ENCODE data around the gene LSM3. TPM values are rescaled to one million over a fixed set of nuclear protein-coding genes. Genes with fewer than 3 reads are reported as not detected.

The LSM3 gene
- total and polyA plus RNA-seq, 9 of the 15 experiments (the other 6 are each of a cell fraction or from before 2014, with no cell fraction given), result 33.8 to 203 (median 61.2) TPM

DNA sequence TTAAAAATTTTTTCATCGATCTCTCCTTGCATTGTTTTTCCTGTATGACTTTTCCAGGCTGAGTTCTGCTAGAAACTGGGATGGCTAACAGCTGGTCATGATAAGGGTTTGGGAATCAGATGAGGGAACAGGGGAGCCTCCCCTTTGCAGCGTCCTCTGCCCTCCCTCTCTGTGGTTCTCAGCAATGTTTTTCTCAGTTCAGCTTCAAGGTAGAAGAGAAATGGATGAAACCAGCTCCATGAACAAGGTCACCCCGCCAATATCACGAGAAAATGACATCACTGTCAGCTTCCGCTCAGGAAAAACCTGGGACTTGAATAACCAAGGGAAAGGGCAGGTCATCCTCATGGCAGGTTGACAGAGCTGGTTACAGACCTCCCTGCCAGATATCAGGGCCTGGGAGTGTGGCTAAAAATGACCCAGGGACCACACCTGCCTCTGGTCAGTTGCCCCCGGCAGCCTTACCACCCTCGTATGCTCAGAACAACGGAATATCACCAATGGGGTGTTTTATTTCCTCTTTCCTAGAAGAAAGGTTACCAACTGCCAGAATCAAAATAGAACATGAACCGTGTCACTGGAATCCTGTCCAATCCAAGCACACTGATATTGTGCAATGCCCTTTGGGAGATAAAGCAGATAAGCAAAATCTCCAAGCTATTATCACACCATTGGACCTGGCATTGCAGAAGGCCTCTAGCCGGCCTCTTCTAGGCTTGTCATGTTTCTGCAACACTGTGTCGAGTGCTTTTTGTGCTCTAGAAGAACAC is 26.1 kb downstream of the LSM3 start (continued):
- TF ChIP-seq NR2C2 (CRISPR knock-in tag; IDR thresholded peaks at IDR 0.05) (no peak), NR2C2 (tag; IDR thresholded peaks at IDR 0.05) (peak; percentile 87), CTBP1 (IDR thresholded peaks at IDR 0.05; ENCODE audit: borderline replicate concordance) (peak; percentile 80), ETV6 (IDR thresholded peaks at IDR 0.05; ENCODE audit: borderline replicate concordance in 1 of 2, low read depth in 2 of 2, low read length in 1 of 2) (peak in 1 of 2 experiments; percentile 46; a peak in 2 of 4 replicates), ETV6 (CRISPR knock-in tag; IDR thresholded peaks at IDR 0.05; ENCODE audit: borderline replicate concordance) (no peak), SLC30A9 (CRISPR knock-in tag; IDR thresholded peaks at IDR 0.05) (no peak), E2F1 (CRISPR knock-in tag; IDR thresholded peaks at IDR 0.05) (no peak), TSHZ1 (CRISPR knock-in tag; IDR thresholded peaks at IDR 0.05) (peak; percentile 62; the same call in 1 of the 2 replicates), ZMIZ1 (IDR thresholded peaks at IDR 0.05; ENCODE audit: low read depth in 2 of 2, low read length in 2 of 2) (no peak), SOX6 (IDR thresholded peaks at IDR 0.05) (peak; percentile 90)
- TF ChIP-seq, protein P1, sequence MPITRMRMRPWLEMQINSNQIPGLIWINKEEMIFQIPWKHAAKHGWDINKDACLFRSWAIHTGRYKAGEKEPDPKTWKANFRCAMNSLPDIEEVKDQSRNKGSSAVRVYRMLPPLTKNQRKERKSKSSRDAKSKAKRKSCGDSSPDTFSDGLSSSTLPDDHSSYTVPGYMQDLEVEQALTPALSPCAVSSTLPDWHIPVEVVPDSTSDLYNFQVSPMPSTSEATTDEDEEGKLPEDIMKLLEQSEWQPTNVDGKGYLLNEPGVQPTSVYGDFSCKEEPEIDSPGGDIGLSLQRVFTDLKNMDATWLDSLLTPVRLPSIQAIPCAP (CRISPR knock-in tag; IDR thresholded peaks at IDR 0.05; ENCODE audit: borderline replicate concordance), result no peak
- TF ChIP-seq, protein P2, sequence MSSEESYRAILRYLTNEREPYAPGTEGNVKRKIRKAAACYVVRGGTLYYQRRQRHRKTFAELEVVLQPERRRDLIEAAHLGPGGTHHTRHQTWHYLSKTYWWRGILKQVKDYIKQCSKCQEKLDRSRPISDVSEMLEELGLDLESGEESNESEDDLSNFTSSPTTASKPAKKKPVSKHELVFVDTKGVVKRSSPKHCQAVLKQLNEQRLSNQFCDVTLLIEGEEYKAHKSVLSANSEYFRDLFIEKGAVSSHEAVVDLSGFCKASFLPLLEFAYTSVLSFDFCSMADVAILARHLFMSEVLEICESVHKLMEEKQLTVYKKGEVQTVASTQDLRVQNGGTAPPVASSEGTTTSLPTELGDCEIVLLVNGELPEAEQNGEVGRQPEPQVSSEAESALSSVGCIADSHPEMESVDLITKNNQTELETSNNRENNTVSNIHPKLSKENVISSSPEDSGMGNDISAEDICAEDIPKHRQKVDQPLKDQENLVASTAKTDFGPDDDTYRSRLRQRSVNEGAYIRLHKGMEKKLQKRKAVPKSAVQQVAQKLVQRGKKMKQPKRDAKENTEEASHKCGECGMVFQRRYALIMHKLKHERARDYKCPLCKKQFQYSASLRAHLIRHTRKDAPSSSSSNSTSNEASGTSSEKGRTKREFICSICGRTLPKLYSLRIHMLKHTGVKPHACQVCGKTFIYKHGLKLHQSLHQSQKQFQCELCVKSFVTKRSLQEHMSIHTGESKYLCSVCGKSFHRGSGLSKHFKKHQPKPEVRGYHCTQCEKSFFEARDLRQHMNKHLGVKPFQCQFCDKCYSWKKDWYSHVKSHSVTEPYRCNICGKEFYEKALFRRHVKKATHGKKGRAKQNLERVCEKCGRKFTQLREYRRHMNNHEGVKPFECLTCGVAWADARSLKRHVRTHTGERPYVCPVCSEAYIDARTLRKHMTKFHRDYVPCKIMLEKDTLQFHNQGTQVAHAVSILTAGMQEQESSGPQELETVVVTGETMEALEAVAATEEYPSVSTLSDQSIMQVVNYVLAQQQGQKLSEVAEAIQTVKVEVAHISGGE (CRISPR knock-in tag; IDR thresholded peaks at IDR 0.05), result no peak

Data from K562 (cell line).